Measurements from ENCODE around the gene PPP4R3B. TPM values are rescaled to one million over a fixed set of nuclear protein-coding genes. Genes with fewer than 3 reads are reported as not detected.
"Not testable (repeated sequence)": the region's sequence is repeated elsewhere in the genome, so short reads cannot be mapped to it uniquely, and the experiment has no call there.

The PPP4R3B gene
- total RNA-seq, 4 donors from 2014 or later: 58.6 to 87.0 (median 69.5) TPM

GRCh38 chr2:55550368-55551102 lies 66.9 kb downstream of the PPP4R3B start:
- TF ChIP-seq, protein P1, sequence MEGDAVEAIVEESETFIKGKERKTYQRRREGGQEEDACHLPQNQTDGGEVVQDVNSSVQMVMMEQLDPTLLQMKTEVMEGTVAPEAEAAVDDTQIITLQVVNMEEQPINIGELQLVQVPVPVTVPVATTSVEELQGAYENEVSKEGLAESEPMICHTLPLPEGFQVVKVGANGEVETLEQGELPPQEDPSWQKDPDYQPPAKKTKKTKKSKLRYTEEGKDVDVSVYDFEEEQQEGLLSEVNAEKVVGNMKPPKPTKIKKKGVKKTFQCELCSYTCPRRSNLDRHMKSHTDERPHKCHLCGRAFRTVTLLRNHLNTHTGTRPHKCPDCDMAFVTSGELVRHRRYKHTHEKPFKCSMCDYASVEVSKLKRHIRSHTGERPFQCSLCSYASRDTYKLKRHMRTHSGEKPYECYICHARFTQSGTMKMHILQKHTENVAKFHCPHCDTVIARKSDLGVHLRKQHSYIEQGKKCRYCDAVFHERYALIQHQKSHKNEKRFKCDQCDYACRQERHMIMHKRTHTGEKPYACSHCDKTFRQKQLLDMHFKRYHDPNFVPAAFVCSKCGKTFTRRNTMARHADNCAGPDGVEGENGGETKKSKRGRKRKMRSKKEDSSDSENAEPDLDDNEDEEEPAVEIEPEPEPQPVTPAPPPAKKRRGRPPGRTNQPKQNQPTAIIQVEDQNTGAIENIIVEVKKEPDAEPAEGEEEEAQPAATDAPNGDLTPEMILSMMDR (IDR thresholded peaks at IDR 0.05): no peak
- no peak for TF ChIP-seq POLR2A (IDR thresholded peaks at IDR 0.05)
- no peaks in the 10 kb centered on the region for H3K27me3 ChIP-seq
- no peaks in the 10 kb centered on the region for H3K4me1 ChIP-seq
- no peak overlapping the region for H3K27ac ChIP-seq
- no peak overlapping the region for H3K4me3 ChIP-seq
- H3K36me3 ChIP-seq: peaks cover 0 to 57% (median 0%) of the 10 kb centered on the region in 3 donors
- H3K9me3 ChIP-seq: no peaks in the 10 kb centered on the region
- no peak for DNase-seq

GRCh38 chr2:55547679-55548078 lies 69.7 kb downstream of the PPP4R3B start:
- H3K9me3 ChIP-seq, H3K27ac ChIP-seq, DNase-seq, H3K4me3 ChIP-seq, H3K27me3 ChIP-seq, H3K4me1 ChIP-seq: not testable (repeated sequence)
- H3K36me3 ChIP-seq: peaks cover 0 to 55% (median 0%) of the 10 kb centered on the region in 3 donors

DNA sequence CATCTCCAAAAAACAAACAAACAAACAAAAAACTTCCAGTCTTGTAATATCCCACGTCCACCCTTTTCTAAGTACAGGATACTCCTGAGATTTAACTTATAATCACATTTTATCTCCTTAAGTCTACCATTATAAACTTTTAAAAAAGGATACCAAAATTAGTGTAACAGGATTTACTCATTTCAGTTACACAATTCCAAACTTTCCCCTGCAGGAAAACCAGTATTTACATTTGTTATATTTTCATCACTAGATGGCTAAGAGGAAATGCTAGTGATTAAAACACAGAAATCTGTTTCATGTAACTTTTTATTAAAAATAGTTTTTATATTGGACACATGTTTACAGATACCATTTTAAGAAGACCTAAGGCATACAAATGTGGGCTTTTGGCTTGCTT lies 70.4 kb downstream of the PPP4R3B start:
- peaks cover 0 to 51% (median 0%) of the 10 kb centered on the region in 3 donors for H3K36me3 ChIP-seq
- H3K9me3 ChIP-seq: no peaks in the 10 kb centered on the region
- no peak for DNase-seq
- H3K4me3 ChIP-seq: no peak overlapping the region
- H3K27me3 ChIP-seq: no peaks in the 10 kb centered on the region
- H3K4me1 ChIP-seq: no peaks in the 10 kb centered on the region
- TF ChIP-seq, protein P1 (IDR thresholded peaks at IDR 0.05): no peak
- TF ChIP-seq POLR2A (IDR thresholded peaks at IDR 0.05): no peak
- H3K27ac ChIP-seq: no peak overlapping the region

DNA sequence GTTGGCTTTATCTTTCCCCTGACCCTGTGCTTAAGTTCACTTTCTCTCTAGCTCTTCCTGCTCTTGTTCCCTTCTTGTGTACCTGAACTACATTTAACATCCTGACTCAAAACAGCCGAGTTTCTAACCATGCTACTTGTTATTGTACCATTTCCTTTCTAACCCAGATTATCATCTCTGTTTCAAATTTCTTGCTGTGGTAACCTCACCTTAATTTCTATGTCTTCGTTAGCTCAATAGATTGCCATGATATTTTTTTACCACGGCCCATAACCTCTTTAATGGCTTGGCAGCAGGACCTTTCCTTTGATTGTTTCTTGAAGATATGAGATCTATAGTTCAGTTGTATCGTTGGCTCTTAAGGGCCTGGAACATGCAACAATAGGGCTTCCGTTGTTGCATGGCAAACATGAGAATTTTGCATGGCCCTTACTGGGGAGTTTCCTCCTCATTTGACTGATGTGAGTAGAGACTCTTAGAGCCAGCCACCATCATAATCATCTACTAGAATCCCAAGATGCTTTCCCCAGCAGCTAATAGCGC lies 86.8 kb downstream of the PPP4R3B start:
- TF ChIP-seq, protein P1 (IDR thresholded peaks at IDR 0.05): no peak
- TF ChIP-seq POLR2A (IDR thresholded peaks at IDR 0.05): no peak
- H3K4me3 ChIP-seq: no peak overlapping the region
- peaks cover 0 to 45% (median 0%) of the 10 kb centered on the region in 3 donors for H3K36me3 ChIP-seq
- H3K9me3 ChIP-seq: no peaks in the 10 kb centered on the region
- H3K27me3 ChIP-seq: no peaks in the 10 kb centered on the region
- no peak for DNase-seq
- H3K4me1 ChIP-seq: no peaks in the 10 kb centered on the region
- H3K27ac ChIP-seq: peak overlapping the region in 1 of 4 donors; percentile 40

GRCh38 chr2:55526174-55526573 lies 91.2 kb downstream of the PPP4R3B start:
- no peak overlapping the region for H3K27ac ChIP-seq
- H3K9me3 ChIP-seq: no peaks in the 10 kb centered on the region
- no peaks in the 10 kb centered on the region for H3K4me1 ChIP-seq
- TF ChIP-seq, protein P1 (IDR thresholded peaks at IDR 0.05): no peak
- no peak for TF ChIP-seq POLR2A (IDR thresholded peaks at IDR 0.05)
- peaks cover 0 to 40% (median 0%) of the 10 kb centered on the region in 3 donors for H3K36me3 ChIP-seq
- no peaks in the 10 kb centered on the region for H3K27me3 ChIP-seq
- H3K4me3 ChIP-seq: no peak overlapping the region
- no peak for DNase-seq

DNA sequence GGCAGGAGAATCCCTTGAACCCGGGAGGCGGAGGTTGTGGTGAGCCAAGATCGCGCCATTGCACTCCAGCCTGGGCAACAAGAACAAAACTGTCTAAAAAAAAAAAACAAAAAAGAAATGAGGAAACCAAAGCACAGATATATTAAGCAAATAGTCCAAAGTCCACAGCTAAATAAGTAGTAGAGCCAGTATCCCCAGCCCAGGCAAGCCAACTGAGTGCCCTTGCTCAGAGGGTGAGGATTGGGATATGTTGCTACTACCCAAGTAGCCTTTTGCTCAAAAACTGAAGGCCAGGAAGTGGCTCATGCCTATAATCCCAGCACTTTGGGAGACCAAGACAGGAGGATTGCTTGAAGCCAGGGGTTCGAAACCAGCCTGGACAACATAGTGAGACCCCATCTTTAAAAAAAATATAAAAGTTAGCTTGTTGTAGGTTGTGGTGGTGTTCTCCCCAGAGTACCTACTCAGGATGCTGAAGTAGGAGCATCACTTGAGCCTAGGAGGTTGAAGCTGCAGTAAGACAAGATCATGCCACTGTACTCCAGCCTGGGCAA lies 92.5 kb downstream of the PPP4R3B start:
- Histone ChIP-seq H3K36me3 (peaks cover 0 to 32% (median 0%) of the 10 kb centered on the region in 3 donors), H3K27me3 (no peaks in the 10 kb centered on the region), H3K4me1 (no peaks in the 10 kb centered on the region), H3K27ac (no peak overlapping the region), H3K9me3 (no peaks in the 10 kb centered on the region), H3K4me3 (no peak overlapping the region)
- no peak for DNase-seq
- TF ChIP-seq POLR2A (IDR thresholded peaks at IDR 0.05): no peak
- TF ChIP-seq, protein P1 (IDR thresholded peaks at IDR 0.05): no peak
